ENCODE data around the gene COX19. TPM values are rescaled to one million over a fixed set of nuclear protein-coding genes. Genes with fewer than 3 reads are reported as not detected.

The COX19 gene
- total RNA-seq, 1 experiment from 2014 or later, result 12.3 TPM

DNA sequence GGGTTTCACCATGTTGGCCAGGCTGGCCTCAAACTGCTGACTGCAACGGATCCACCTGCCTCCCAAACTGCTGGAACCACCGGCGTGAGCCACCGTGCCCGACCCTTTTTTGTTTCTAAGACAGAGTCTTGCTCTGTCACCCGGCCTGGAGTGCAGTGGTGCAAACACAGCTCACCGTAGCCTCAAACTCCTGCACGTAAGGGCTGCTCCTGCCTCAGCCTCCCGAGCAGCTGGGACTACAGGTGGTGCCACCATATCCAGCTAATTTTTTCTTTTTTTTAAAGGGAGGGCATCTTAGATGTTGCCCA, 57.3 kb downstream of the COX19 start:
- H3K79me2 ChIP-seq (ENCODE audit: insufficient read depth, low read length), result no peaks in the 10 kb centered on the region
- no peak overlapping the region for H3K56ac ChIP-seq (ENCODE audit: insufficient read length, low read depth, low read length)
- no peak overlapping the region for H3K27ac ChIP-seq (ENCODE audit: insufficient read length, low read depth, low read length)
- no peak overlapping the region for H3K9ac ChIP-seq (ENCODE audit: extremely low read depth, insufficient read length, low read length)
- no peak overlapping the region for H2AK5ac ChIP-seq (ENCODE audit: insufficient read length, low read length)
- WGBS (ENCODE audit: extremely low coverage, insufficient read length, low lambda C conversion rate), result no CpG with 5 or more reads among the region's 9 CpGs
- no peak overlapping the region for H3K4ac ChIP-seq (ENCODE audit: low read depth, low read length)
- H3K23ac ChIP-seq (ENCODE audit: insufficient read length, low read depth, low read length), result no peak overlapping the region
- H2BK12ac ChIP-seq (ENCODE audit: insufficient read length, low read depth, low read length), result no peak overlapping the region
- H3K27me3 ChIP-seq (ENCODE audit: insufficient read depth, low read length), result no peaks in the 10 kb centered on the region
- no peaks in the 10 kb centered on the region for H4K20me1 ChIP-seq (ENCODE audit: control insufficient read depth, insufficient read depth, insufficient read length)
- Mint-ChIP-seq H3K27me3 (ENCODE audit: low read depth) (no peaks in the 10 kb centered on the region; the same call in 1 of the 2 replicates), H3K27ac (no peak overlapping the region), H3K36me3 (ENCODE audit: insufficient read depth in 1 of 3, low read depth in 3 of 3) (no peaks in the 10 kb centered on the region), H3K4me3 (no peak overlapping the region), H3K4me1 (peaks cover 4% of the 10 kb centered on the region in 2 experiments; a peak in 3 of 4 replicates), H3K9me3 (no peaks in the 10 kb centered on the region; a peak in 1 of 5 replicates)
- H4K5ac ChIP-seq (ENCODE audit: insufficient read length, low read depth, low read length), result no peak overlapping the region
- no peak overlapping the region for H2BK120ac ChIP-seq (ENCODE audit: low read depth, low read length, poor library complexity, severe bottlenecking)
- H2AFZ ChIP-seq (ENCODE audit: low read length), result no peak overlapping the region
- no peak overlapping the region for H3K4me2 ChIP-seq (ENCODE audit: insufficient read depth, insufficient read length, low read length)
- H2BK15ac ChIP-seq (ENCODE audit: low read depth, low read length), result no peak overlapping the region
- H3K23me2 ChIP-seq (ENCODE audit: insufficient read length, low read depth, low read length, poor library complexity, severe bottlenecking), result no peaks in the 10 kb centered on the region
- no peak overlapping the region for H3T11ph ChIP-seq (ENCODE audit: low read length)
- no peak for DNase-seq
- H3K18ac ChIP-seq (ENCODE audit: insufficient read length, low read depth, low read length), result no peak overlapping the region
- H4K91ac ChIP-seq (ENCODE audit: insufficient read length, low read depth, low read length), result no peak overlapping the region
- H3K79me1 ChIP-seq (ENCODE audit: insufficient read depth, low read depth, low read length, poor library complexity, severe bottlenecking), result no peaks in the 10 kb centered on the region
- no peak overlapping the region for H2BK20ac ChIP-seq (ENCODE audit: low read depth, low read length, poor library complexity, severe bottlenecking)
- H3K9me3 ChIP-seq (ENCODE audit: control insufficient read depth, low read depth, low read length), result no peaks in the 10 kb centered on the region
- H4K8ac ChIP-seq (replicated peaks; ENCODE audit: insufficient read length, low read depth, low read length), result no peak overlapping the region
- H2BK5ac ChIP-seq (ENCODE audit: insufficient read length, low read length), result no peak overlapping the region
- H3K4me1 ChIP-seq (ENCODE audit: insufficient read depth, low read length), result no peaks in the 10 kb centered on the region
- TF ChIP-seq, protein P1, sequence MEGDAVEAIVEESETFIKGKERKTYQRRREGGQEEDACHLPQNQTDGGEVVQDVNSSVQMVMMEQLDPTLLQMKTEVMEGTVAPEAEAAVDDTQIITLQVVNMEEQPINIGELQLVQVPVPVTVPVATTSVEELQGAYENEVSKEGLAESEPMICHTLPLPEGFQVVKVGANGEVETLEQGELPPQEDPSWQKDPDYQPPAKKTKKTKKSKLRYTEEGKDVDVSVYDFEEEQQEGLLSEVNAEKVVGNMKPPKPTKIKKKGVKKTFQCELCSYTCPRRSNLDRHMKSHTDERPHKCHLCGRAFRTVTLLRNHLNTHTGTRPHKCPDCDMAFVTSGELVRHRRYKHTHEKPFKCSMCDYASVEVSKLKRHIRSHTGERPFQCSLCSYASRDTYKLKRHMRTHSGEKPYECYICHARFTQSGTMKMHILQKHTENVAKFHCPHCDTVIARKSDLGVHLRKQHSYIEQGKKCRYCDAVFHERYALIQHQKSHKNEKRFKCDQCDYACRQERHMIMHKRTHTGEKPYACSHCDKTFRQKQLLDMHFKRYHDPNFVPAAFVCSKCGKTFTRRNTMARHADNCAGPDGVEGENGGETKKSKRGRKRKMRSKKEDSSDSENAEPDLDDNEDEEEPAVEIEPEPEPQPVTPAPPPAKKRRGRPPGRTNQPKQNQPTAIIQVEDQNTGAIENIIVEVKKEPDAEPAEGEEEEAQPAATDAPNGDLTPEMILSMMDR (conservative IDR thresholded peaks at IDR 0.05), result no peak
- H3K14ac ChIP-seq (ENCODE audit: insufficient read depth, low read length), result no peak overlapping the region

Data from H9 (cell line).